Astrocyte of the spinal cord (primary cell): ENCODE data around the gene KLHL10.

ENCODE experiments used
- DNase-seq: peaks from one replicate; pipeline ENCODE4 v3.0.0; 2011; ENCODE audit warnings: low read depth, low spot score
- H3K4me3 ChIP-seq: 2 replicates; pipeline ENCODE4 v1.5.1; 2011; ENCODE audit warnings: low read depth, mild to moderate bottlenecking, low read length, moderate library complexity
- in situ Hi-C: cut with HindIII; loops from 2 replicates; pipeline ENCODE4 v1.10.0; 2017; ENCODE audit warnings: low sequenced_read_pairs
- TF ChIP-seq, protein P1 (sequence below): IDR thresholded peaks from 2 replicates; pipeline ENCODE4 v1.5.1; 2012; ENCODE audit warnings: low read depth, mild to moderate bottlenecking, low read length, inconsistent platforms

KLHL10 gene

GRCh38 chr17:41806685-41807445 is 30.8 kb upstream of the KLHL10 start:
- in situ Hi-C loops, result loop anchor here (10.0 kb wide), 1 partner anchor 82 kb away; no protein-coding TSS in a partner anchor
- TF ChIP-seq, protein P1, sequence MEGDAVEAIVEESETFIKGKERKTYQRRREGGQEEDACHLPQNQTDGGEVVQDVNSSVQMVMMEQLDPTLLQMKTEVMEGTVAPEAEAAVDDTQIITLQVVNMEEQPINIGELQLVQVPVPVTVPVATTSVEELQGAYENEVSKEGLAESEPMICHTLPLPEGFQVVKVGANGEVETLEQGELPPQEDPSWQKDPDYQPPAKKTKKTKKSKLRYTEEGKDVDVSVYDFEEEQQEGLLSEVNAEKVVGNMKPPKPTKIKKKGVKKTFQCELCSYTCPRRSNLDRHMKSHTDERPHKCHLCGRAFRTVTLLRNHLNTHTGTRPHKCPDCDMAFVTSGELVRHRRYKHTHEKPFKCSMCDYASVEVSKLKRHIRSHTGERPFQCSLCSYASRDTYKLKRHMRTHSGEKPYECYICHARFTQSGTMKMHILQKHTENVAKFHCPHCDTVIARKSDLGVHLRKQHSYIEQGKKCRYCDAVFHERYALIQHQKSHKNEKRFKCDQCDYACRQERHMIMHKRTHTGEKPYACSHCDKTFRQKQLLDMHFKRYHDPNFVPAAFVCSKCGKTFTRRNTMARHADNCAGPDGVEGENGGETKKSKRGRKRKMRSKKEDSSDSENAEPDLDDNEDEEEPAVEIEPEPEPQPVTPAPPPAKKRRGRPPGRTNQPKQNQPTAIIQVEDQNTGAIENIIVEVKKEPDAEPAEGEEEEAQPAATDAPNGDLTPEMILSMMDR, result no peak
- no peak for DNase-seq
- no peak overlapping the region for H3K4me3 ChIP-seq

DNA sequence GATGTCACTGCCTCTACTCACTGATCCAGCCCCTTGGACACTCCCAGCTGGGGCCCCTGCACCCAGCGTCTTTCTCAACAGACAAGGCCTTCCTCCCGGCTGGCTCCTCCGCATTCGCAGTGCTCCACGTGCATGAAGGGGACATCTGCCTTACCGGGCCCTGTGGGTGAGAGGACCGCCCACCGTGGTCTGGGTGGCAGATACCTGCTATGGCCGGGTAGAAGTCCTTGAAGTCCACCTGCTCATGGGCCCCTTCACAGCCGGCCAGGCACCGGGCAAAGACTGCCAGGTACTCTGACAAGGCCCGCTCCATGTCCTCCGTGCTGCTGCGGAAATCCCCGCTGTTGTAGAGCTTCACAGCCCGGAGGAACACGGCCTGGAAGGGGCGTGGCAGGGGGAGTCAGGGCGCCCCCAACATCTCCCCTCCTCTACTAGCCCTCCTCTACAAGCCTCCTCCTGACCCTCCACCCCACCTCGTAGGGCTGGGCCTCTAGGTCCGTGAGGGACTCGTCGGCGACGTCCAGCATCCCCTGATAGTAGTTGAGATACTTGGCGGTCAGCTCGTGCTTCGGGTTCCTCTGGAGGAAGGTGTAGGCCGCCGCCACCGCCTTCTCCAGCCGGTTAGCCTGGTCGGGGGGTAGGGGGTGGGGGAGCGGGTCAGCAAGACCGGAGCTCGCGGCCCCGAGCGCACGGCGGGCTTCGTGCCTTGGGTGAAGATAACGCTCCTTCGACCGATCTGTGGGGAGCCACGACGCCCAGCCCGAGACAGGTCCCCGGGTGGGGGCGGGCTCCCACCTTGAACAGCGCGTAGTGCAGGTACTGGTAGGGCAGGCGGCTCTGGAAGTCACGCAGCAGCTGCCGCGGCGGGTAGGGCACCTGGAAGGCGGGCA is 26.7 kb upstream of the KLHL10 start:
- TF ChIP-seq, protein P1, result no peak
- in situ Hi-C loops, result no loop called here
- H3K4me3 ChIP-seq, result peak overlapping the region; percentile 92
- DNase-seq, result no peak

- in situ Hi-C loops, result no loop called here
- TF ChIP-seq, protein P1, result peak; percentile 68
- peak within 1 kb of the TSS; percentile 92 for H3K4me3 ChIP-seq
- peak; percentile 82 for DNase-seq
These were observed 25.9 kb upstream of the KLHL10 start, which contains the start of gene P3H4 for GRCh38 chr17:41811549-41812380. Gene P3H4 (minus strand): TSS chr17:41811949. CDS start chr17:41811915, 34 bp downstream.

GRCh38 chr17:41812381-41813151 is 25.1 kb upstream of the KLHL10 start, which contains the start of gene FKBP10:
Gene FKBP10 (plus strand): TSS chr17:41813004. CDS start chr17:41813035, 31 bp downstream.
- peak; percentile 95 for DNase-seq
- in situ Hi-C loops, result no loop called here
- TF ChIP-seq, protein P1, result no peak
- peak within 1 kb of the TSS; percentile 92 for H3K4me3 ChIP-seq

DNA sequence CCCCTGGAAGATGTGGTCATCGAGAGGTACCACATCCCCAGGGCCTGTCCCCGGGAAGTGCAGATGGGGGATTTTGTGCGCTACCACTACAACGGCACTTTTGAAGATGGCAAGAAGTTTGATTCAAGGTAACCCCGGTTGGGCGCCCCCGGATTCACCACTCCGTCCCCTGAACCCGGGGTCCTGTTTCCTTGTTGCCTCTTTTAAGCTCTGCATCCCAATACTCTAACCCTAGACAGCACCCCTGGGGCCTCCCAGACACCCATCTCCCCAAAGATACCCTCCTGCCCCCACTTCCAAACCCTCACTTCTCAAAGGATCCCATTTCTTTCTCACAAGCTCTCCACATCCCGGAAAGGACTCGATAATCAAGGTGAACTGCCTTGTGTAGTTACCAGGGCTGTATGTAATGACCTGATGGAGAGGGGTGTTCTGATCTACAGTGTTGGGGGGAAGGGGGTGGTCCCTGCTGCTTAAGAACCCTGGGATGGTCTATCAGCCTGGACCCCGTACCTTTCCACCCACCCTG is 24.4 kb upstream of the KLHL10 start:
- H3K4me3 ChIP-seq, result peak overlapping the region; percentile 92
- DNase-seq, result no peak

More for the DNA sequence above, 24.4 kb upstream of the KLHL10 start:
- in situ Hi-C loops, result no loop called here
- TF ChIP-seq, protein P1, result no peak
